IPS-18a (cell line): ENCODE data around the gene DYSF.

ENCODE experiments used
- H3K27ac ChIP-seq: one replicate; pipeline ENCODE4 v1.5.1; 2013; ENCODE audit warnings: low read length
- H3K27me3 ChIP-seq: one replicate; pipeline ENCODE4 v1.6.1; 2013; ENCODE audit warnings: mild to moderate bottlenecking, low read length; ENCODE audit not compliant: control insufficient read depth, insufficient read depth
- H3K36me3 ChIP-seq: one replicate; pipeline ENCODE4 v1.6.1; 2013; ENCODE audit warnings: low read depth, low read length; ENCODE audit not compliant: control insufficient read depth
- H3K4me1 ChIP-seq: one replicate; pipeline ENCODE4 v1.6.1; 2013; ENCODE audit warnings: low read depth, low read length; ENCODE audit not compliant: control insufficient read depth
- H3K4me3 ChIP-seq: one replicate; pipeline ENCODE4 v1.5.1; 2013; ENCODE audit warnings: low read length
- H3K9ac ChIP-seq: one replicate; pipeline ENCODE4 v1.6.1; 2013; ENCODE audit warnings: mild to moderate bottlenecking, low read length, moderate library complexity
- H3K9me3 ChIP-seq: one replicate; pipeline ENCODE4 v1.6.1; 2013; ENCODE audit warnings: low read depth, low read length; ENCODE audit not compliant: control insufficient read depth

DYSF gene

GRCh38 chr2:71536226-71536671 is 82.9 kb downstream of the DYSF start:
- Histone ChIP-seq H3K4me1 (no peaks in the 10 kb centered on the region), H3K27ac (no peak overlapping the region)

GRCh38 chr2:71538241-71538640 is 84.9 kb downstream of the DYSF start:
- Histone ChIP-seq H3K36me3 (no peaks in the 10 kb centered on the region), H3K9ac (no peak overlapping the region), H3K27me3 (no peaks in the 10 kb centered on the region), H3K27ac (no peak overlapping the region), H3K4me1 (no peaks in the 10 kb centered on the region), H3K4me3 (no peak overlapping the region), H3K9me3 (no peaks in the 10 kb centered on the region)

More at GRCh38 chr2:71536226-71536671, 82.9 kb downstream of the DYSF start:
- H3K36me3 ChIP-seq = no peaks in the 10 kb centered on the region
- H3K4me3 ChIP-seq = no peak overlapping the region
- H3K9ac ChIP-seq = no peak overlapping the region
- H3K27me3 ChIP-seq = no peaks in the 10 kb centered on the region
- H3K9me3 ChIP-seq = no peaks in the 10 kb centered on the region

GRCh38 chr2:71538656-71539265 is 85.4 kb downstream of the DYSF start:
- Histone ChIP-seq H3K4me3 (no peak overlapping the region), H3K9ac (no peak overlapping the region), H3K9me3 (no peaks in the 10 kb centered on the region), H3K27me3 (no peaks in the 10 kb centered on the region), H3K4me1 (no peaks in the 10 kb centered on the region), H3K27ac (no peak overlapping the region), H3K36me3 (no peaks in the 10 kb centered on the region)

GRCh38 chr2:71540818-71541217 is 87.5 kb downstream of the DYSF start:
- Histone ChIP-seq H3K4me1 (no peaks in the 10 kb centered on the region), H3K9ac (no peak overlapping the region), H3K27me3 (no peaks in the 10 kb centered on the region), H3K9me3 (no peaks in the 10 kb centered on the region), H3K36me3 (no peaks in the 10 kb centered on the region), H3K27ac (no peak overlapping the region), H3K4me3 (no peak overlapping the region)

- Histone ChIP-seq H3K36me3 (no peaks in the 10 kb centered on the region), H3K4me1 (no peaks in the 10 kb centered on the region), H3K27ac (no peak overlapping the region), H3K4me3 (no peak overlapping the region), H3K27me3 (no peaks in the 10 kb centered on the region), H3K9ac (no peak overlapping the region), H3K9me3 (no peaks in the 10 kb centered on the region)
Measured at GRCh38 chr2:71544919-71545571, 91.7 kb downstream of the DYSF start.

GRCh38 chr2:71545572-71546274 is 92.4 kb downstream of the DYSF start:
- H3K4me1 ChIP-seq = no peaks in the 10 kb centered on the region
- no peaks in the 10 kb centered on the region for H3K9me3 ChIP-seq
- H3K27me3 ChIP-seq = no peaks in the 10 kb centered on the region
- no peak overlapping the region for H3K9ac ChIP-seq
- no peak overlapping the region for H3K27ac ChIP-seq
- no peaks in the 10 kb centered on the region for H3K36me3 ChIP-seq
- H3K4me3 ChIP-seq = no peak overlapping the region

GRCh38 chr2:71546275-71546638 is 92.9 kb downstream of the DYSF start:
- no peaks in the 10 kb centered on the region for H3K27me3 ChIP-seq
- no peaks in the 10 kb centered on the region for H3K4me1 ChIP-seq
- no peaks in the 10 kb centered on the region for H3K36me3 ChIP-seq
- H3K9ac ChIP-seq = no peak overlapping the region
- H3K9me3 ChIP-seq = no peaks in the 10 kb centered on the region
- H3K4me3 ChIP-seq = no peak overlapping the region
- H3K27ac ChIP-seq = no peak overlapping the region

GRCh38 chr2:71546777-71547281 is 93.5 kb downstream of the DYSF start:
- Histone ChIP-seq H3K36me3 (no peaks in the 10 kb centered on the region), H3K9me3 (no peaks in the 10 kb centered on the region), H3K4me1 (no peaks in the 10 kb centered on the region), H3K27ac (no peak overlapping the region), H3K9ac (no peak overlapping the region), H3K27me3 (no peaks in the 10 kb centered on the region), H3K4me3 (no peak overlapping the region)

- no peaks in the 10 kb centered on the region for H3K36me3 ChIP-seq
- no peak overlapping the region for H3K9ac ChIP-seq
- no peaks in the 10 kb centered on the region for H3K27me3 ChIP-seq
- no peak overlapping the region for H3K4me3 ChIP-seq
- H3K9me3 ChIP-seq = no peaks in the 10 kb centered on the region
- H3K4me1 ChIP-seq = no peaks in the 10 kb centered on the region
- no peak overlapping the region for H3K27ac ChIP-seq
Measured at GRCh38 chr2:71547616-71548285, 94.4 kb downstream of the DYSF start.

- Histone ChIP-seq H3K36me3 (no peaks in the 10 kb centered on the region), H3K9me3 (no peaks in the 10 kb centered on the region), H3K4me3 (no peak overlapping the region), H3K27me3 (no peaks in the 10 kb centered on the region), H3K9ac (no peak overlapping the region), H3K4me1 (no peaks in the 10 kb centered on the region), H3K27ac (no peak overlapping the region)
Measured at GRCh38 chr2:71548646-71549425, 95.5 kb downstream of the DYSF start.
